Pancreas (tissue), 10 donors: ENCODE measurements around the gene TMEM131. TPM values are rescaled to one million over a fixed set of nuclear protein-coding genes. Genes with fewer than 3 reads are reported as not detected.

Experiments
- ATAC-seq, 4 donors: fragments of 200-7000 bp; cut with Tn5 transposase; one replicate each; pipeline versions ENCODE4 v1.8.0 to v1.9.1; 2020; ENCODE audit warnings: mild to moderate bottlenecking in 4 of 4, moderate library complexity in 4 of 4
- DNase-seq, 6 donors: peaks; one replicate each; pipeline ENCODE4 v3.0.0-alpha.2; 2020
- FAIRE-seq: peaks from 2 replicates; lab custom pipeline; 2012; peaks lifted over from hg19 to GRCh38; lab: Jason Lieb, UNC
- H3K27ac ChIP-seq, 4 donors: fragments of 200-600 bp; sonication (generic); 1 replicate in 3 of 4; 2 replicates in 1 of 4; pipeline versions ENCODE4 v1.5.0 to v1.8.0; 2020
- H3K27me3 ChIP-seq, 4 donors: fragments of 200-600 bp; one replicate each; pipeline ENCODE4 v1.8.0; 2021
- H3K36me3 ChIP-seq, 3 donors: fragments of 200-600 bp; sonication (generic) in 1 of 3; one replicate each; pipeline versions ENCODE4 v1.5.0 to v1.8.0; 2020 to 2021
- H3K4me1 ChIP-seq, 3 donors: fragments of 200-600 bp; one replicate each; pipeline ENCODE4 v1.8.0; 2021
- H3K4me3 ChIP-seq, 4 donors: fragments of 200-600 bp; sonication (generic) in 2 of 4; one replicate each; pipeline versions ENCODE4 v1.5.0 to v1.8.0; 2020 to 2021
- H3K9me3 ChIP-seq, 4 donors: fragments of 200-600 bp; one replicate each; pipeline ENCODE4 v1.8.0; 2021
- WGBS, 2 donors: extraction: QIAGEN DNeasy Blood & Tissue Kit; methylation state at CpG; one replicate each; pipeline ENCODE4 v1.1.7; 2013; 5-methylcytosine and 5-hydroxymethylcytosine counted together
- intact Hi-C, 3 donors: fragments of 100-400 bp; cut with DNase I; formaldehyde crosslinking; loops; one replicate each; pipeline versions ENCODE4 v1.11.1 to v1.14.2; 2022
- polyA plus RNA-seq, 2 donors: library from polyadenylated mRNA; stranded (reverse); fragments of 200-250 nt; gene quantifications; one replicate each; pipeline ENCODE4 v1.2.3, GENCODE V29; 2013
- total RNA-seq, 6 donors: library from RNA; stranded (reverse); fragmentation: NEBNext Ultra II Directional in 4 of 6; extraction: Animal tissue kit (Norgen Biotek cat#: 25700) in 4 of 6; gene quantifications; one replicate each; pipeline versions ENCODE4 v1.2.1 to v1.2.4, GENCODE V29; 2021 to 2023
- TF ChIP-seq, protein P1 (sequence below), 4 donors: fragments of 200-600 bp; sonication (generic) in 3 of 4; IDR thresholded peaks; one replicate each; pipeline versions ENCODE4 v1.5.0 to v1.8.0; 2021; ENCODE audit warnings: antibody characterized with exemption in 4 of 4
- donor health status: healthy with polysubstance abuse.
- donor health status: DM: no; HTN: no; CAD: no; lungs with moderate emphysema.
- donor health status: DM: no; HTN: no; CAD: no.
- donor health status: control.
- donor health status: control.
- donor health status: Bipolar disorder and iron deficiency.
- donor health status: DM: yes; HTN: yes; CAD: no.
- donor health status: DM: no; HTN: no; CAD: no.
- donor health status: DM: no; HTN: no; CAD: no.
- donor health status: DM: yes; HTN: yes; CAD: no.

The TMEM131 gene
- total and polyA plus RNA-seq, 8 donors: 8.1 to 26.5 (median 19.4) TPM

DNA sequence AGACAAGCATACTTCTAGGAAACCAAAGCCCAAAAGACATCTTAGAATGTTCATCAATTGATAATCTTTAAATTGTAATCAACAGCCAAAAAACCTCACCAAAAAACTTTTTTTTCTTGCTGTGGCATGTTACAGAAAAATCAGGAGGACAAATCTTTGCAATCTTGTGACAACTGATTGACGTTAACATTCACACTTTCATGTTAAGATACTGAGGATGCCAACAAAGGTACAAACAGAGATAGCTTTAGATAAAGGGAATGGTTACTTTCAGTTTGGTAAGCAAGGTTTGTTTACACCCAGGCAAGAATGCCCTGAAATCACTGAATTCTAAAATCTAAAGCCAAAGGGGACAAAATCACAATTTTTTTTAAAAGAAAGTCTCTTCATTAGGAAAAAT lies 190.0 kb downstream of the TMEM131 start:
- H3K4me3 ChIP-seq: no peak overlapping the region
- ATAC-seq (no peak), DNase-seq (no peak), FAIRE-seq (no peak)
- WGBS, 2 donors: 77 to 78% methylated on average over 1 of the region's 1 CpG
- no peaks in the 10 kb centered on the region for H3K4me1 ChIP-seq
- no peak overlapping the region for H3K27ac ChIP-seq
- intact Hi-C loops: loop anchor here in 2 of 3 donors (5.0 to 10.0 kb wide), 3 partner anchors 469 to 582 kb away; no protein-coding TSS in a partner anchor
- H3K27me3 ChIP-seq: no peaks in the 10 kb centered on the region
- H3K9me3 ChIP-seq: no peaks in the 10 kb centered on the region
- TF ChIP-seq, protein P1, sequence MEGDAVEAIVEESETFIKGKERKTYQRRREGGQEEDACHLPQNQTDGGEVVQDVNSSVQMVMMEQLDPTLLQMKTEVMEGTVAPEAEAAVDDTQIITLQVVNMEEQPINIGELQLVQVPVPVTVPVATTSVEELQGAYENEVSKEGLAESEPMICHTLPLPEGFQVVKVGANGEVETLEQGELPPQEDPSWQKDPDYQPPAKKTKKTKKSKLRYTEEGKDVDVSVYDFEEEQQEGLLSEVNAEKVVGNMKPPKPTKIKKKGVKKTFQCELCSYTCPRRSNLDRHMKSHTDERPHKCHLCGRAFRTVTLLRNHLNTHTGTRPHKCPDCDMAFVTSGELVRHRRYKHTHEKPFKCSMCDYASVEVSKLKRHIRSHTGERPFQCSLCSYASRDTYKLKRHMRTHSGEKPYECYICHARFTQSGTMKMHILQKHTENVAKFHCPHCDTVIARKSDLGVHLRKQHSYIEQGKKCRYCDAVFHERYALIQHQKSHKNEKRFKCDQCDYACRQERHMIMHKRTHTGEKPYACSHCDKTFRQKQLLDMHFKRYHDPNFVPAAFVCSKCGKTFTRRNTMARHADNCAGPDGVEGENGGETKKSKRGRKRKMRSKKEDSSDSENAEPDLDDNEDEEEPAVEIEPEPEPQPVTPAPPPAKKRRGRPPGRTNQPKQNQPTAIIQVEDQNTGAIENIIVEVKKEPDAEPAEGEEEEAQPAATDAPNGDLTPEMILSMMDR (IDR thresholded peaks at IDR 0.05): no peak
- H3K36me3 ChIP-seq: peaks cover 0 to 18% (median 8%) of the 10 kb centered on the region in 3 donors

DNA sequence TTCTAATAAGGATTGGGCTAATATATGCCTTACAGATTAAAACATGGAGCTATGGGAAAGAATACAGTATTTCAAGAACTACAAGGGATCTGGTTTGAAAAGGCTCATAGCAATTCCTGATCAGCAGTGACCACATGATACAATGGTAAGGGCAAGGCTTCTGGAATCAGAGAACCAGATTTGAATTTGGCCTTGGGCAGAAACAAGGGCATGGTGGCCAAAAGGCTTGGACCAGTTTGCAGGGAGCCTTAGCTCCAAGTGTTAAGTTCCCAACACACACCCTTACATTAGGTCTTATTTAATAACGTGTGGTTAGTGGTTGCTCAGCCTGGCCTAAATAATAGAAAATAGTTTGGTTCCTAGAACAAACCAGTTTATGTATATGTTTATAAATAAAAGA lies 194.7 kb downstream of the TMEM131 start:
- intact Hi-C loops: loop anchor here in 2 of 3 donors (10.0 kb wide), 2 partner anchors 474 to 584 kb away; no protein-coding TSS in a partner anchor
- peaks cover 0 to 14% (median 8%) of the 10 kb centered on the region in 3 donors for H3K36me3 ChIP-seq
- H3K4me1 ChIP-seq: no peaks in the 10 kb centered on the region
- no peak for FAIRE-seq
- 86% methylated on average over 1 of the region's 1 CpG for WGBS, 2 donors
- no peak for ATAC-seq
- H3K27ac ChIP-seq: no peak overlapping the region
- no peak overlapping the region for H3K4me3 ChIP-seq
- no peak for DNase-seq
- TF ChIP-seq, protein P1 (IDR thresholded peaks at IDR 0.05): no peak
- no peaks in the 10 kb centered on the region for H3K27me3 ChIP-seq
- no peaks in the 10 kb centered on the region for H3K9me3 ChIP-seq

DNA sequence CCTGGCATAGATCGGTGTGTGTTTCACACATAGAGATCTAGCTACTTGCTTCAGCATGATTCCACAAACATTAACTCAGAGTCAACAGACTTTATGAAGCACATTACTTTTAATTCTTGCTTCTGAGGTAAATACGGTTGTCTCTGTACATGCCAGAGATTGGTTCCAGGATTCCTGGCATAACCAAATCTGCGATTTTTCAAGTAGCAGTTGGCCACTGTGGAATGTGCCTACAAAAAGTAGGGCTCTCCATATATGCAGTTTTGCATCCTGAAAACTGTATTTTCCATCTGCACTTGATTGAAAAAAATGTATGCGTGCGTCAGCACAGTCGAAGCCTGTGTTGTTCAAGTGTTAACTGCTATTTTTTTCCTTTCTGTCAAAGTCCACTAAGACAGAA lies 197.3 kb downstream of the TMEM131 start:
- no peaks in the 10 kb centered on the region for H3K9me3 ChIP-seq
- ATAC-seq (no peak), FAIRE-seq (no peak), DNase-seq (no peak)
- TF ChIP-seq, protein P1 (IDR thresholded peaks at IDR 0.05): no peak
- H3K27ac ChIP-seq: no peak overlapping the region
- H3K27me3 ChIP-seq: no peaks in the 10 kb centered on the region
- intact Hi-C loops: no loop called here
- H3K4me3 ChIP-seq: no peak overlapping the region
- 86 to 90% methylated on average over 6 of the region's 6 CpGs for WGBS, 2 donors
- no peaks in the 10 kb centered on the region for H3K4me1 ChIP-seq
- H3K36me3 ChIP-seq: peaks cover 0 to 17% (median 14%) of the 10 kb centered on the region in 3 donors

DNA sequence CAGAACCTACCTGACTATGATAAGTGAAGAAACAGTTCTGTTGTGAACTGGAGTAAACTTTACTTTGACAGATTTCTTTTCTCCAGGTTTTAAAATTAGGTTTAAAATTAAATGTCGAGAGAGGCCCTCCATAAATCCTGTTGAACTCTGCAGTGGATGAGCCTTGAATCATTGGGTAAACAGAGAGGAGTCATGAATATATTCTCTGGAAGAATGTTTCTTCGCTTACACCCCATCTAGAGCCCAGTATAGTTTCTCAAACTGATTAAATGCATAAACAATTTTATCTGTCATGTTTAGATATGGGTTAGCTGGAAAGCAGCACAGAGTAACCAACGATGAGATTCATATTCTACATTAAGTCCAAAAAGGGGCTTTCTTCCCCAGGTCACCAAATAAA lies 198.4 kb downstream of the TMEM131 start:
- FAIRE-seq (no peak), ATAC-seq (no peak), DNase-seq (no peak)
- intact Hi-C loops: no loop called here
- Histone ChIP-seq H3K4me3 (no peak overlapping the region), H3K36me3 (peaks cover 0 to 22% (median 17%) of the 10 kb centered on the region in 3 donors), H3K27me3 (no peaks in the 10 kb centered on the region), H3K4me1 (no peaks in the 10 kb centered on the region), H3K9me3 (no peaks in the 10 kb centered on the region), H3K27ac (no peak overlapping the region)
- TF ChIP-seq, protein P1 (IDR thresholded peaks at IDR 0.05): no peak
- WGBS, 2 donors: 79 to 80% methylated on average over 3 of the region's 3 CpGs

DNA sequence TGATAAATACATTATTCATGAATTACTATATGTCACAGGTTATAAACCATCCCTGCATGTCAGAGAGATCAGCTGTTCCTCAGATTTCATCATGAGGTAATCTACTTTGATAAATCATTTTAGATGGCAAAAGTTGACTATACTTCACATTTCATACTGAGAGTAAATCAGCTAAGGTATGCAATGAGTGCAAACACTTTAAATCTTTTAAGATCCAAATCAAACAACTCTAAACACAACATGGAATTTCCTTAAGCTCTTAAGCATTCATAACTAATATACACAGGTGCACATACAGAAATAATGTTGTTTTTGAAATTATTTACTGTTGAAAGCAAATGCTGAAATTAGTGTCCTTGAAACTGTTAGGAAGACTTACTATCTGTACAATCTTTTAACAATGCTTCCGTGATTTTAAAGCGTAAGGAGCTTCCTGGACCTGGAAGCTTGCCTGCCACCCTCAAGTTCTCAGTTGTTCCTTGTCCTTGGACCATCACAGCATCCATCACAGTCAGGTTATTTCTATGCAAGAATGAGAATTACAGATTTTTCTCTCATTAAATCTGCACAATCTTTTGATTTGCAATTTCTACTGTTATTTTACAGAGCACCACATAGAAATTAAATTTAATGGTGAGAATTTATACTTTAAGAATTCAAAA lies 199.2 kb downstream of the TMEM131 start:
- 64 to 78% methylated on average over 2 of the region's 2 CpGs for WGBS, 2 donors
- H3K27ac ChIP-seq: no peak overlapping the region

More for the DNA sequence above, 199.2 kb downstream of the TMEM131 start:
- ATAC-seq: no peak
- intact Hi-C loops: no loop called here
- Histone ChIP-seq H3K36me3 (peaks cover 0 to 24% (median 17%) of the 10 kb centered on the region in 3 donors), H3K4me1 (no peaks in the 10 kb centered on the region), H3K9me3 (no peaks in the 10 kb centered on the region), H3K27me3 (no peaks in the 10 kb centered on the region), H3K4me3 (no peak overlapping the region)
- TF ChIP-seq, protein P1 (IDR thresholded peaks at IDR 0.05): no peak
- FAIRE-seq: no peak
- DNase-seq: no peak
